T-helper 1 cell treated with Interleukin-12 subunit alpha and Interleukin-12 subunit beta and Interleukin-4 antibody, amounts not matched to agents 30 ng/mL and 1 ng/mL, for 36 hours (primary cell): ENCODE measurements around the gene FCAR. TPM values are rescaled to one million over a fixed set of nuclear protein-coding genes. Genes with fewer than 3 reads are reported as not detected.
"Not testable (repeated sequence)": the region's sequence is repeated elsewhere in the genome, so short reads cannot be mapped to it uniquely, and the experiment has no call there.

Experiments used
- intact Hi-C: fragments of 100-400 bp; cut with micrococcal nuclease; formaldehyde crosslinking; loops from one replicate; pipeline ENCODE4 v1.15.1; 2024
- total RNA-seq: library from RNA; stranded (reverse); gene quantifications from 2 replicates; pipeline ENCODE4 v1.2.3, GENCODE V29; 2022

FCAR gene
- total RNA-seq, result not detected in 2 replicates

GRCh38 chr19:54873990-54874389 is at the start of gene FCAR:
Gene FCAR (plus strand): TSS chr19:54874235. CDS start chr19:54874290, 55 bp downstream.
- intact Hi-C loops, result no loop called here

- intact Hi-C loops, result not testable (repeated sequence)
These were observed 49.6 kb upstream of the FCAR start for GRCh38 chr19:54824416-54824815.

DNA sequence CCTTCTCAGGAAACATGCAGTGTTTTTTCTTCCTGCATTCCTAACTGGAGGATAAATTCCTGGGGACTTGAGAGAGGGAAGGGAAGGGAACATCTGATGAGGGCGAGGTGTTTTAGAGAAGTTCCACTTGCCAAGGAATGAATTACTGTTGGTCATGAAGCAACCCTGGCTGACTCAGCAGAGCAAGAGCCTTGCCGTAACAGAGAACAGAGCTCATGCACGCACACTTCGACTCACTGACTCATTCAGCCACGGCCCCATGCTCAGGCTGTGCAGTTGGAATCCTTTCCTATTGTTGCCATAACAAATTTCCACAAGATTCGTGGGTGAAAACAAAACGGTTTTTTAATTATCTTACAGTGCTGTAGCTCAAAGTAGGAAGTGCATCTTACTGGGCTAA is 48.7 kb upstream of the FCAR start:
- intact Hi-C loops, result not testable (repeated sequence)

DNA sequence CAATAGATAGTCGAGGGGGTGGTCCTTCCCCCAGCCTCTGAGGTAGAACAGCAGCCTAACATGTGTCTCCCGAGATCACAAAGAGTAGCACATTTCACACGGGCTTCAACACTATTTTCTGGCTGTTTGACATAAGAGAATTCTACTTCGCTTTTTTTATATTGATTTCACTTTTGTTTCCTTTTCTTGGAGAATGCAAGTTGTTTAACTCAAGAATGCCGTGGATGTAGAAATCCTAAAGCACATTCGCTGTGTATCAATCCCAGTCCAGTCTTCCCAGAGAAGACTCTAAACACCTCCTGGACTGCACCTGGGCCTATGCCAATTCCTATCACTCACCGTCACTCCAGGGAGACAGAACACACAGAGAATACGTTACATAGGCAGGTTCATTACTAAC is 46.0 kb upstream of the FCAR start:
- intact Hi-C loops, result not testable (repeated sequence)

GRCh38 chr19:54832496-54832895 is 41.5 kb upstream of the FCAR start, which contains the start of gene KIR2DS4:
Gene KIR2DS4 (plus strand): TSS chr19:54832676.
- intact Hi-C loops, result not testable (repeated sequence)

- intact Hi-C loops, result not testable (repeated sequence)
These were observed 38.9 kb upstream of the FCAR start for GRCh38 chr19:54835126-54835525.

DNA sequence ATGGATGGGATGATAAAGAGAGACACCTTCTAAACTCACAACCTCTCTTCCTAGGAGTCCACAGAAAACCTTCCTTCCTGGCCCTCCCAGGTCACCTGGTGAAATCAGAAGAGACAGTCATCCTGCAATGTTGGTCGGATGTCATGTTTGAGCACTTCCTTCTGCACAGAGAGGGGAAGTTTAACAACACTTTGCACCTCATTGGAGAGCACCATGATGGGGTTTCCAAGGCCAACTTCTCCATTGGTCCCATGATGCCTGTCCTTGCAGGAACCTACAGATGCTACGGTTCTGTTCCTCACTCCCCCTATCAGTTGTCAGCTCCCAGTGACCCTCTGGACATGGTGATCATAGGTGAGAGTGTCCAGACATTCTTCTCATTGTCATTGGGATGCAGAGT is 36.5 kb upstream of the FCAR start:
- intact Hi-C loops, result not testable (repeated sequence)

- intact Hi-C loops, result not testable (repeated sequence)
These were observed 30.9 kb upstream of the FCAR start for GRCh38 chr19:54843171-54843570.

GRCh38 chr19:54850061-54850640 is 23.9 kb upstream of the FCAR start, which contains the start of gene KIR3DL2:
Gene KIR3DL2 (plus strand): TSS chr19:54850443. CDS start chr19:54850476, 33 bp downstream.
- intact Hi-C loops, result not testable (repeated sequence)

DNA sequence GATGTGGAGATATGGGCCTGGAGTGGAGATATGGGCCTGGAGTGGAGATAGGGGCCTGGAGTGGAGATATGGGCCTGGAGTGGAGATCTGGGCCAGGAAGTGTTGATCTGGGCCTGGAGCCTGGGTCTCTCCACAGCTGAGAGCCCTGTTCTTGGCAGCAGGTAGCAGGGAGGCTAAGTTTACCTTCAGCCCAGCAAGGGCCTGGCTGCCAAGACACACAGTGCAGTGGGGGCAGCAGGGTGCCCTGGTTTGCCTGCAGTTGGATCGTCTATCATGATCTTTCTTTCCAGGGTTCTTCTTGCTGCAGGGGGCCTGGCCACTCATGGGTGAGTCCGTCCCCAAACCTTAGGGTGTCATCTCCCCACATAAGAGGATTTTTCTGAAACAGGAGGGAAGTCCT is 23.1 kb upstream of the FCAR start:
- intact Hi-C loops, result no loop called here

DNA sequence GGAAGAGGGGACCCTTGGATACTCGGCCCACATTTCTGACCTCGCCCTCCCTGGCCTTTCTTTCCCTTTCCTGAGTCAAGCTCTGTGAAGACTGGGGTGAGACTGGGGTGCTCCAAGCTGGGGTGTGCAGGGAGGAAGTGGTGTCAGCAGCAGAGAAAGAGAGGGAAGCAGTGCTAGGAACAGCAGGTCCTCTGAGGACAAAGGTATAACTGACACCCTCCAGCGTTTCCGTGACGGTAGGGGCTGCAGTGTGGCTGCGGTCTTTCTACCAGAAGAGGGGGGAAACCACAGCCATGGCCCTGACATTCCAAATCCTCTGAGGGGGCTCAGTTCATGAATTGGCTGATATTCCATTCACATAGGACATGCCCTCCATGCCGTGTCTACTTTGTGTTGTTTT is 22.7 kb upstream of the FCAR start:
- intact Hi-C loops, result no loop called here

GRCh38 chr19:54855241-54855640 is 18.8 kb upstream of the FCAR start:
- intact Hi-C loops, result not testable (repeated sequence)

DNA sequence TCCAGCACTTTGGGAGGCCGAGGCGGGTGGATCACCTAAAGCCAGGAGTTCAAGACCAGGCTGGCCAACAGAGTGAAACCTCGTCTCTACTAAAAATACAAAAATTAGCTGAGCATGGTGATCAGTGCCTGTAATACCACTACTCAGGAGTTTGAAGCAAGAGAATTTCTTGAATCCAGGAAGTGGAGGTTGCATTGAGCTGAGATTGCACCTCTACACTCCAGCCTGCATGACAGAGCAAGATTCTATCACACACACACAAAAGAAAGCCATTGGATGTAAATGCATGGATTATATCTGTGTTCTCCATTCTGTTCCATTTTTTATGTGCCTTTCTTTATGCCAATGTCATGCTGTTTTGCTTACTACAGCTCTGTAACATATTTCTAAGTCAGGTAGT is 15.6 kb upstream of the FCAR start:
- intact Hi-C loops, result not testable (repeated sequence)

DNA sequence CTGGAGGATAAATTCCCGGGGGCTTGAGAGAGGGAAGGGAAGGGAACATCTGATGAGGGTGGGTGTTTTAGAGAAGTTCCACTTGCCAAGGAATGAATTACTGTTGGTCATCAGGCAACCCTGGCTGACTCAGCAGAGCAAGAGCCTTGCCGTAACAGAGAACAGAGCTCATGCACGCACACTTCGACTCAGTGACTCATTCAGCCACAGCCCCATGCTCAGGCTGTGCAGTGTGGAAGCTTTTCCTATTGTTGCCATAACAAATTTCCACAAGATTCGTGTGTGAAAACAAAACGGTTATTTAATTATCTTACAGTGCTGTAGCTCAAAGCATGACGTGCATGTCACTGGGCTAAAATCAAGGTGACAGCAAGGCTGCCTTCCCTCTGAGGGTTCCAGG is 14.6 kb upstream of the FCAR start:
- intact Hi-C loops, result not testable (repeated sequence)

GRCh38 chr19:54863459-54863858 is 10.6 kb upstream of the FCAR start:
- intact Hi-C loops, result not testable (repeated sequence)

DNA sequence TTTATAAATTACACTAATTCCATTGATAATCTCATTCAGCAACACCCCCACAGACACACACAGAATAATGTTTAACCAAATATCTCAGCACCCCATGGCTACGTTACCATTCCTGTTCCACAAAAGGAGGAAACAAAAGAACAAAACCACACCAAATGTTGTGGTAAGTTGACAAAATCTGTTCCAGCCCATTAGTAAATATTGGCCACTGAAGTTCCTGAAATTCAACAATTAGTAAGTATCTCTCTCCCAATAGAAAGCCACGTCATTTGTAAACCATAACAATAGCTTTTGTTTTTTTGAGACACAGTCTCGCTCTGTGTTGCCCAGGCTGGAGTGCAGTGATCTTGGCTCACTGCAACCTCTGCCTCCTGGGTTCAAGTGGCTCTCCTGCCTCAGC is 2.3 kb upstream of the FCAR start:
- intact Hi-C loops, result no loop called here

GRCh38 chr19:54875506-54875905 is 1.5 kb downstream of the FCAR start:
- intact Hi-C loops, result no loop called here

DNA sequence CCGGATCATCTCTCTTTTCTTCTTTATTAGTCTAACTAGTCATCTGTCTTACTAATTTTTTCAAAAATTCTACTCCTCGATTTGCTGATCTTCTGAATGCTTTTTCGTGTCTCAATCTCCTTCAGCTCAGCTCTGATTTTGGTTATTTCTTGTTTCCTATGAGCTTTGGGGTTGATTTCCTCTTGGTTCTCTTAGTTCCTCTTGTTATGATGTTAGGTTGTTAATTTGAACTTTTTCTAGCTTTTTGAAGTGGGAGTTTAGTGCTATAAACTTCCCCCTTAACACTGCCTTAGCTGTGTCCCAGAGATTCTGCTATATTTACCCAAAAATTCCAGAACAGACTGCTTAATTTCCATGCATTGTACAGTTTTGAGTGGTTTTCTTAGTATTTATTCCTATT is 3.4 kb downstream of the FCAR start:
- intact Hi-C loops, result no loop called here

DNA sequence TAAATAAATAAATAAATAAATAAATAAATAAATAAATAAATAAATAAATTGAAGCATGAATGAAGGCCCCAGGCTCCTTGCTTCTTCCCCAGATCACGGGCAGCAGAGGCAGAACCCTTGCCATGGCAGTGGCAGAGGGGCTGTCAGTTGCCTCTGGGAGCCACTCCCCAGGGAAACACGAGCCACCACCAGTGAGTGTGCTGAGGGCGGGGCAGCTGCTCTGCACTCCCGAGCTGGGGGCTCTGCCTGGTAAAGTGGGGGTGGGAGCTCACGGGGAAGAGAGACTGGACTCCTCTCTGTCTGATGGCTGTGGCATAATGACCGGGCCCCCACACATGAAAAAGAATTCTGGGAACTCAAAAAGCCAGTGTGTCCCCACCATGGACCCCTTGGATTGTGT is 7.8 kb downstream of the FCAR start:
- intact Hi-C loops, result loop anchor here (1.0 to 5.0 kb wide), 7 partner anchors 37 to 620 kb away; partner anchors contain the start of gene PPP1R12C

- intact Hi-C loops, result loop anchor here (1.0 to 5.0 kb wide), 5 partner anchors 90 to 620 kb away; partner anchors contain the start of gene PPP1R12C
These were observed 8.7 kb downstream of the FCAR start for GRCh38 chr19:54882758-54883157.

DNA sequence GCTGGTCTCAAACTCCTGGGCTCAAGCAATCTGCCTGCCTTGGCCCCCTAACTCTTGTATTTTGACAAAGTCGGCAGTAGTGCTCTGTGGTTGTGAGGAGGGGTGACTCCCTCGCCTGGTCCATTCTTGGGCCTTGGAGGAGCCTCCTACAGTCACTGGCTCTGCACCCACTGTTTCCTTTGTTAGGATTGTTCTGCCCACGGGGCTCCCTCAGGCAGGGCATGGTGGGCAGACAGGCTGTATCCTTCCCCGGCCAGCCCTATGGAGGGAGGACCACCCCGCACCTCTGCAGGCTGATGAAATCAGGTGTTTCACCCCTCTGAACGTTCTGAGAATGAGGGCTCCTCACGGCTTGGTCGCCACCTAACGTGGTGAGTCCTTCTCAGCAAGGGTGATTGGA is 9.2 kb downstream of the FCAR start:
- intact Hi-C loops, result loop anchor here (1.0 to 5.0 kb wide), 5 partner anchors 89 to 619 kb away; partner anchors contain the start of gene PPP1R12C

- intact Hi-C loops, result no loop called here
These were observed 14.2 kb downstream of the FCAR start for GRCh38 chr19:54888239-54888638.

GRCh38 chr19:54889566-54889965 is 15.5 kb downstream of the FCAR start:
- intact Hi-C loops, result no loop called here
